ENCODE measurements around the gene RIT2. TPM values are rescaled to one million over a fixed set of nuclear protein-coding genes. Genes with fewer than 3 reads are reported as not detected.
"Not testable (repeated sequence)": the region's sequence is repeated elsewhere in the genome, so short reads cannot be mapped to it uniquely, and the experiment has no call there.

RIT2 gene
- total RNA-seq, 4 donors from 2014 or later = not detected

GRCh38 chr18:42745931-42746330, 369.6 kb downstream of the RIT2 start:
- peaks cover 4% of the 10 kb centered on the region for H3K27me3 ChIP-seq
- no peaks in the 10 kb centered on the region for H3K9me3 ChIP-seq
- ATAC-seq = no peak
- no peak overlapping the region for H3K4me3 ChIP-seq
- TF ChIP-seq POLR2AphosphoS5 (IDR thresholded peaks at IDR 0.05) (no peak), POLR2A (IDR thresholded peaks at IDR 0.05) (no peak), CTCF (IDR thresholded peaks at IDR 0.05) (no peak), EP300 (IDR thresholded peaks at IDR 0.05) (no peak)
- no peaks in the 10 kb centered on the region for H3K4me1 ChIP-seq
- no peak overlapping the region for H3K27ac ChIP-seq
- no peaks in the 10 kb centered on the region for H3K36me3 ChIP-seq

- H3K27me3 ChIP-seq = peaks cover 4% of the 10 kb centered on the region
- no peak overlapping the region for H3K4me3 ChIP-seq
- H3K9me3 ChIP-seq = no peaks in the 10 kb centered on the region
- H3K4me1 ChIP-seq = no peaks in the 10 kb centered on the region
- ATAC-seq = no peak
- TF ChIP-seq CTCF (IDR thresholded peaks at IDR 0.05) (no peak), EP300 (IDR thresholded peaks at IDR 0.05) (no peak), POLR2AphosphoS5 (IDR thresholded peaks at IDR 0.05) (no peak), POLR2A (IDR thresholded peaks at IDR 0.05) (no peak)
- no peak overlapping the region for H3K27ac ChIP-seq
- no peaks in the 10 kb centered on the region for H3K36me3 ChIP-seq
These were observed 370.3 kb downstream of the RIT2 start for GRCh38 chr18:42745171-42745570.

GRCh38 chr18:42743373-42744138, 371.9 kb downstream of the RIT2 start:
- TF ChIP-seq CTCF (IDR thresholded peaks at IDR 0.05) (no peak), EP300 (IDR thresholded peaks at IDR 0.05) (no peak), POLR2A (IDR thresholded peaks at IDR 0.05) (no peak), POLR2AphosphoS5 (IDR thresholded peaks at IDR 0.05) (no peak)
- Histone ChIP-seq H3K9me3 (no peaks in the 10 kb centered on the region), H3K36me3 (no peaks in the 10 kb centered on the region), H3K27me3 (peaks cover 4% of the 10 kb centered on the region), H3K4me1 (no peaks in the 10 kb centered on the region), H3K27ac (no peak overlapping the region), H3K4me3 (no peak overlapping the region)
- 73 to 84% methylated on average over 5 to 7 of the region's 7 CpGs for WGBS, 2 donors (ENCODE audit: low coverage in 1 of 2)
- ATAC-seq = no peak

- no peaks in the 10 kb centered on the region for H3K9me3 ChIP-seq
- H3K27ac ChIP-seq = no peak overlapping the region
- H3K36me3 ChIP-seq = no peaks in the 10 kb centered on the region
- no peaks in the 10 kb centered on the region for H3K4me1 ChIP-seq
- no peak overlapping the region for H3K4me3 ChIP-seq
- TF ChIP-seq POLR2A (IDR thresholded peaks at IDR 0.05) = no peak
- no peak for TF ChIP-seq POLR2AphosphoS5 (IDR thresholded peaks at IDR 0.05)
- TF ChIP-seq CTCF (IDR thresholded peaks at IDR 0.05) = no peak
- no peak for TF ChIP-seq EP300 (IDR thresholded peaks at IDR 0.05)
- H3K27me3 ChIP-seq = peaks cover 4% of the 10 kb centered on the region
- ATAC-seq = no peak
These were observed 372.5 kb downstream of the RIT2 start for GRCh38 chr18:42742969-42743368.

- peaks cover 4% of the 10 kb centered on the region for H3K27me3 ChIP-seq
- H3K36me3 ChIP-seq = no peaks in the 10 kb centered on the region
- no peak for ATAC-seq
- no peaks in the 10 kb centered on the region for H3K9me3 ChIP-seq
- H3K4me3 ChIP-seq = no peak overlapping the region
- H3K27ac ChIP-seq = no peak overlapping the region
- H3K4me1 ChIP-seq = no peaks in the 10 kb centered on the region
- TF ChIP-seq EP300 (IDR thresholded peaks at IDR 0.05) (no peak), POLR2AphosphoS5 (IDR thresholded peaks at IDR 0.05) (no peak)
These were observed 373.0 kb downstream of the RIT2 start for GRCh38 chr18:42742474-42742873.

GRCh38 chr18:42741805-42742347, 373.6 kb downstream of the RIT2 start:
- 82 to 85% methylated on average over 12 of the region's 12 CpGs for WGBS, 2 donors (ENCODE audit: low coverage in 1 of 2)
- H3K4me1 ChIP-seq, H3K27me3 ChIP-seq, H3K36me3 ChIP-seq, H3K9me3 ChIP-seq, ATAC-seq, H3K4me3 ChIP-seq, H3K27ac ChIP-seq: not testable (repeated sequence)

- not testable (repeated sequence) for ATAC-seq, H3K27me3 ChIP-seq
- WGBS, 2 donors (ENCODE audit: low coverage in 1 of 2) = 56 to 66% methylated on average over 2 of the region's 2 CpGs
These were observed 374.2 kb downstream of the RIT2 start for GRCh38 chr18:42741299-42741698.

More at GRCh38 chr18:42741299-42741698, 374.2 kb downstream of the RIT2 start:
- not testable (repeated sequence) for H3K4me3 ChIP-seq, H3K36me3 ChIP-seq, H3K9me3 ChIP-seq, H3K4me1 ChIP-seq, H3K27ac ChIP-seq
